ENCODE measurements around the gene AARS2. TPM values are rescaled to one million over a fixed set of nuclear protein-coding genes. Genes with fewer than 3 reads are reported as not detected.
"Not testable (repeated sequence)": the region's sequence is repeated elsewhere in the genome, so short reads cannot be mapped to it uniquely, and the experiment has no call there.

AARS2 gene
- total RNA-seq, 2 donors from 2014 or later = 9.6 to 17.8 TPM

- Histone ChIP-seq H3K4me3 (no peak overlapping the region), H3K27ac (no peak overlapping the region), H3K36me3 (replicated peaks in 1 of 2; ENCODE audit: insufficient read depth in 1 of 2, low read depth in 2 of 2) (no peaks in the 10 kb centered on the region), H3K4me1 (no peaks in the 10 kb centered on the region), H3K27me3 (no peaks in the 10 kb centered on the region), H3K9me3 (no peaks in the 10 kb centered on the region)
- DNase-seq = no peak
- no peak for ATAC-seq
- TF ChIP-seq POLR2A (IDR thresholded peaks at IDR 0.05) = no peak
- no peak for TF ChIP-seq CTCF (IDR thresholded peaks at IDR 0.05)
- intact Hi-C loops (cut with DNase I) = no loop called here
Observed at GRCh38 chr6:44327096-44327495, 13.9 kb upstream of the AARS2 start.

- DNase-seq (no peak), ATAC-seq (no peak)
- TF ChIP-seq CTCF (IDR thresholded peaks at IDR 0.05) (no peak), POLR2A (IDR thresholded peaks at IDR 0.05) (no peak)
- H3K4me1 ChIP-seq = no peaks in the 10 kb centered on the region
- H3K27me3 ChIP-seq = no peaks in the 10 kb centered on the region
- no peak overlapping the region for H3K4me3 ChIP-seq
- H3K27ac ChIP-seq = no peak overlapping the region
- no peaks in the 10 kb centered on the region for H3K9me3 ChIP-seq
- WGBS, 2 donors = 75 to 79% methylated on average over 3 of the region's 3 CpGs
- intact Hi-C loops (cut with DNase I) = no loop called here
- H3K36me3 ChIP-seq (replicated peaks in 1 of 2; ENCODE audit: insufficient read depth in 1 of 2, low read depth in 2 of 2) = no peaks in the 10 kb centered on the region
Observed at GRCh38 chr6:44321210-44321609, 8.1 kb upstream of the AARS2 start.

- ATAC-seq; H3K4me3 ChIP-seq; H3K9me3 ChIP-seq; H3K27me3 ChIP-seq; H3K4me1 ChIP-seq; H3K27ac ChIP-seq; H3K36me3 ChIP-seq (replicated peaks in 1 of 2; ENCODE audit: insufficient read depth in 1 of 2, low read depth in 2 of 2); DNase-seq; intact Hi-C loops (cut with DNase I): not testable (repeated sequence)
- WGBS, 2 donors = 41 to 45% methylated on average over 9 of the region's 9 CpGs
Observed at GRCh38 chr6:44317136-44317631, 4.0 kb upstream of the AARS2 start.

GRCh38 chr6:44316481-44316880 is 3.3 kb upstream of the AARS2 start:
- Histone ChIP-seq H3K9me3 (no peaks in the 10 kb centered on the region), H3K4me3 (no peak overlapping the region), H3K27me3 (no peaks in the 10 kb centered on the region), H3K36me3 (replicated peaks in 1 of 2; ENCODE audit: insufficient read depth in 1 of 2, low read depth in 2 of 2) (no peaks in the 10 kb centered on the region), H3K27ac (no peak overlapping the region), H3K4me1 (peaks cover 10% of the 10 kb centered on the region)
- no peak for DNase-seq
- WGBS, 2 donors = 74 to 77% methylated on average over 10 to 12 of the region's 12 CpGs
- intact Hi-C loops (cut with DNase I) = no loop called here
- no peak for TF ChIP-seq CTCF (IDR thresholded peaks at IDR 0.05)
- no peak for TF ChIP-seq POLR2A (IDR thresholded peaks at IDR 0.05)
- ATAC-seq = no peak

GRCh38 chr6:44315951-44316350 is 2.8 kb upstream of the AARS2 start:
- Histone ChIP-seq H3K4me3 (no peak overlapping the region), H3K27me3 (no peaks in the 10 kb centered on the region), H3K27ac (no peak overlapping the region), H3K4me1 (peaks cover 10% of the 10 kb centered on the region), H3K9me3 (no peaks in the 10 kb centered on the region), H3K36me3 (replicated peaks in 1 of 2; ENCODE audit: insufficient read depth in 1 of 2, low read depth in 2 of 2) (peaks cover 0 to under 1% of the 10 kb centered on the region in 2 donors)
- no peak for DNase-seq
- intact Hi-C loops (cut with DNase I) = no loop called here
- WGBS, 2 donors = 33 to 46% methylated on average over 5 of the region's 5 CpGs
- no peak for TF ChIP-seq POLR2A (IDR thresholded peaks at IDR 0.05)
- no peak for TF ChIP-seq CTCF (IDR thresholded peaks at IDR 0.05)
- ATAC-seq = no peak

Measured in body of pancreas (tissue), 4 donors.